ENCODE data around the gene MTUS2.

- TF ChIP-seq CTCF (IDR thresholded peaks at IDR 0.05; ENCODE audit: insufficient read depth, low read length) (no peak), POLR2AphosphoS5 (IDR thresholded peaks at IDR 0.05; ENCODE audit: low read depth) (no peak), GABPA (IDR thresholded peaks at IDR 0.05; ENCODE audit: low read depth) (no peak), SPI1 (IDR thresholded peaks at IDR 0.05; ENCODE audit: borderline replicate concordance, low read depth) (no peak)
- TF ChIP-seq, protein P1, sequence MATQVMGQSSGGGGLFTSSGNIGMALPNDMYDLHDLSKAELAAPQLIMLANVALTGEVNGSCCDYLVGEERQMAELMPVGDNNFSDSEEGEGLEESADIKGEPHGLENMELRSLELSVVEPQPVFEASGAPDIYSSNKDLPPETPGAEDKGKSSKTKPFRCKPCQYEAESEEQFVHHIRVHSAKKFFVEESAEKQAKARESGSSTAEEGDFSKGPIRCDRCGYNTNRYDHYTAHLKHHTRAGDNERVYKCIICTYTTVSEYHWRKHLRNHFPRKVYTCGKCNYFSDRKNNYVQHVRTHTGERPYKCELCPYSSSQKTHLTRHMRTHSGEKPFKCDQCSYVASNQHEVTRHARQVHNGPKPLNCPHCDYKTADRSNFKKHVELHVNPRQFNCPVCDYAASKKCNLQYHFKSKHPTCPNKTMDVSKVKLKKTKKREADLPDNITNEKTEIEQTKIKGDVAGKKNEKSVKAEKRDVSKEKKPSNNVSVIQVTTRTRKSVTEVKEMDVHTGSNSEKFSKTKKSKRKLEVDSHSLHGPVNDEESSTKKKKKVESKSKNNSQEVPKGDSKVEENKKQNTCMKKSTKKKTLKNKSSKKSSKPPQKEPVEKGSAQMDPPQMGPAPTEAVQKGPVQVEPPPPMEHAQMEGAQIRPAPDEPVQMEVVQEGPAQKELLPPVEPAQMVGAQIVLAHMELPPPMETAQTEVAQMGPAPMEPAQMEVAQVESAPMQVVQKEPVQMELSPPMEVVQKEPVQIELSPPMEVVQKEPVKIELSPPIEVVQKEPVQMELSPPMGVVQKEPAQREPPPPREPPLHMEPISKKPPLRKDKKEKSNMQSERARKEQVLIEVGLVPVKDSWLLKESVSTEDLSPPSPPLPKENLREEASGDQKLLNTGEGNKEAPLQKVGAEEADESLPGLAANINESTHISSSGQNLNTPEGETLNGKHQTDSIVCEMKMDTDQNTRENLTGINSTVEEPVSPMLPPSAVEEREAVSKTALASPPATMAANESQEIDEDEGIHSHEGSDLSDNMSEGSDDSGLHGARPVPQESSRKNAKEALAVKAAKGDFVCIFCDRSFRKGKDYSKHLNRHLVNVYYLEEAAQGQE (IDR thresholded peaks at IDR 0.05; ENCODE audit: insufficient replicate concordance, low read depth): no peak
Measured at GRCh38 chr13:29143847-29144246, 323.7 kb downstream of the MTUS2 start.

Measured in HL-60 (cell line).